ENCODE results near the gene JPH3.

Gene JPH3

GRCh38 chr16:87705771-87706277 lies 103.5 kb downstream of the JPH3 start:
- no peak for TF ChIP-seq CTCF (IDR thresholded peaks at IDR 0.05)

DNA sequence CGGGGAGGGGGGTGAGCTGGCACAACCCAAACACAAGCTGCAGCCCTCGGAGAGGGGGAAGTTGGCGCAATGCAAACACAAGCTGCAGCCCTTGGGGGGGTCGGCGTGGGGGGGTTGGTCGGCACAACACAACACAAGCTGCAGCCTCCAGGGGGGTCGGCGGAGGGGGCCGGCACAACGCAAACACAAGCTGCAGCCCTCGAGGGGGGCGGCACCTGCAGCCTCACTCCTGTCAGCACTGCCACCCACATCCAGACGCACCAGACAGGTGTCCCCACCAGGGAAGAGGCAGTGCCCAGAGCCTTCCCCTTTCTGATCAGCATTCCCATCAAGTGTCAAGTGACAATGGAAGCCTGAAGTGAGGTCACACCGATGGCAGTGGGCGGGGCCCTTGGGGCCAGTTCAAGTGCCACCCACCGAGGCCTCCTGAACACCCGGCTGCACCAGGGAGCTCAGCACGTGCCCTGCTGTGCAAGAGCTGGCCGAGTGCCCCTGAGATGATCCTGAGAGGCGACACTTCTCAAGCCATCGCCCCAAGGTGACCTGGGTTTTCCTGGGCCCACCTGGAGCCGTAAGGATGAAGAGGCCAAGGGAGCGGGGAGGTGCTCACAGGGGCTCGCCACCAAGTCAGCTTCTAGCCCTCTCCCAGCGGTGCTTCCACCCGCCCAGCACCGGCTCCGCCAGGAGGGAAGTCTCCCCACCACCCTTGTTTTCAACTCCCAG lies 104.1 kb downstream of the JPH3 start:
- TF ChIP-seq CTCF (IDR thresholded peaks at IDR 0.05), result no peak

DNA sequence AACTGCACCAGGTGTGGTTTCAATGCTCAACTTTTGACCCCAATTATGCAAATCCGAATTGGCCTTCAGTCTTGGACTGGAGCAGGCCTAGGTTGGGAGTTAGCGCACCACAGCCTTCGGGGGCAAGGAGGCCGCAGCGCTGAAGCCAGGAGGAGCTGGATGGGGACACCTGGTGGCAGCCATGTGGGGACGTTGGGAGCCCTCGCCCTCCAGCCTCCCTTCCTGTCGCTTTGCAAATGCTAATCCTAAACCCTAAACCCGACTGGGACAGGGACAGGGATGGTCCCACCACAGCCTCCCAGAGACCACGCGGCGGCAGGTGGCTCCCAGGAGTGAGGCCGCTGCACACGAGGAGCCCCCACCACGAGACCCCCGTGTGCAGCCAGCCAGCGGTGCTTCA lies 104.8 kb downstream of the JPH3 start:
- no peak for TF ChIP-seq CTCF (IDR thresholded peaks at IDR 0.05)

DNA sequence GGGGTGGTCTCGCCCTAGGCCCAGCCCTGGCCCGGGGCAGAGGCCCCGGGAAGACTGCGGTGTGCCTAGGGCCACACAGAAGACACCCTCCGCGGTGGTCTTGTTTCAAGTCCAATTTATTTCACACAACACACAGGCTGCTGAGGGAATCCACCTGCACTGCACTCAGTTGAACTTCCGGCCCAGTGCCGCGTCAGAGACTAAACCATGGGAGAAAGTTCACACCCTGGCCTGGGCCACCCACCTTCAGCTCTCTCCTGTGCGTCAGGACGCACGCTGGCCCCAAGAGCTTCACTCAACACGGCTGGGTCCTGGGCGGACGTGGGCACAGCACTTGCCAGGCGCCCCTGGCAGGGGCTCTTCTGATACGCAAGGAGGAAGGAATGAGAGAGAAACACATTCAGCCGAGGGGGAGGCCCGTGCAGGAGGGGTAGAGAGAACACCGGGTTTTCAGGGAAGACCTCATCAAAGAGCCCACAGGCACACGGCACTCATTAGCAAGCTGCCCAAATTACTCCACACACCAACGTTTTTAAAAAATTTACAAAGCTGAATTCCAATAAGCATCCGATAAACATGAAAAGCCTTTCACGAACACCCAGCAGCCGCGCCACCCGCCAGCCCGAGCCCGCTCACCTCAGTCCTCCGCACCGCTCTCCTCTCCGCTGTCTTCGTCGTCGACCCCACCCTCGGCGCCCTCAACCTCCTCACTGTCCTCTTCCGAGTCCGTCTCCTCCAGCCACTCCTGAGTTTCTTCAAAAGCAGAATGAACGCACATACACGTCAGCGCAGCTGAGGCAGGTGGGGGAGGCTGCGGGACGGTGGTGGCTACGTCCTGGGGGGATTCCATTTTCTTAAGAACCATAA lies 105.6 kb downstream of the JPH3 start:
- no peak for TF ChIP-seq CTCF (IDR thresholded peaks at IDR 0.05)

- TF ChIP-seq CTCF (IDR thresholded peaks at IDR 0.05), result no peak
These were observed 106.8 kb downstream of the JPH3 start for GRCh38 chr16:87708881-87709638.

DNA sequence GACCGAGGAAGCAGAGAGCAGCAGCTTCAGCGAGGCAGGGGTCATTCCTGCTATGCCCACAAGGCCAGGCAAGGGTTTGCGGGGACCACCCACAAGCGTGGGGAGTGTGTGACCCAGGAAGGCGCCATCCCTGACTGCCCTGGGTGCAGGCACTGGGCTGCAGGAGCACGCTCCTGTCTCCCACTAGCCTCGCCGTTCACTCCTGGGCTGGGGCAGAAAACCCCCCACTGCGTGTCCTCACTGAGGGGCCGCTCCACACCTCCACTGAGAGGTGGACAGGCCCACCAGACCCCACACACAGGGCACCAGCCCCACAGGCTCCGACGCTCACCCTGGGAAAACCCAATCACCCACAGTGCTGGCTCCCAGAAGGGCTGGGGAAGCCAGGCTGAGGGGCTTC lies 107.4 kb downstream of the JPH3 start:
- TF ChIP-seq CTCF (IDR thresholded peaks at IDR 0.05), result no peak

- no peak for TF ChIP-seq CTCF (IDR thresholded peaks at IDR 0.05)
These were observed 108.6 kb downstream of the JPH3 start for GRCh38 chr16:87710887-87711286.
